ENCODE data around the gene UBTF. TPM values are rescaled to one million over a fixed set of nuclear protein-coding genes. Genes with fewer than 3 reads are reported as not detected.

Gene UBTF
- total RNA-seq, 3 donors from 2014 or later (not counting 1 experiment from before 2014, with no cell fraction given) = 132 to 169 (median 168) TPM

GRCh38 chr17:44167181-44167861, 52.2 kb downstream of the UBTF start:
- 95% methylated on average over 7 of the region's 7 CpGs for WGBS (ENCODE audit: insufficient coverage)

GRCh38 chr17:44164476-44164875, 55.0 kb downstream of the UBTF start:
- ATAC-seq = no peak
- no peak for DNase-seq
- Mint-ChIP-seq H3K4me1 (peaks cover 8 to 9% of the 10 kb centered on the region in 2 donors), H3K4me3 (no peak overlapping the region), H3K27ac (no peak overlapping the region), H3K36me3 (no peaks in the 10 kb centered on the region), H3K27me3 (ENCODE audit: low read depth in 2 of 2) (no peaks in the 10 kb centered on the region), H3K9me3 (no peaks in the 10 kb centered on the region)
- Histone ChIP-seq H3K27me3 (ENCODE audit: control insufficient read depth, insufficient read depth, low read length) (no peaks in the 10 kb centered on the region), H3K4me3 (ENCODE audit: low read length) (no peak overlapping the region), H3K27ac (ENCODE audit: low read length) (no peak overlapping the region), H3K4me1 (ENCODE audit: control insufficient read depth, insufficient read depth, low read length) (peaks cover 5% of the 10 kb centered on the region), H3K9me3 (ENCODE audit: control insufficient read depth, insufficient read depth, low read length) (no peaks in the 10 kb centered on the region), H3K36me3 (ENCODE audit: control insufficient read depth, insufficient read depth, low read length) (no peaks in the 10 kb centered on the region)
- WGBS (ENCODE audit: insufficient coverage) = 100% methylated on average over 1 of the region's 1 CpG
- intact Hi-C loops (cut with micrococcal nuclease) = no loop called here
- TF ChIP-seq CTCF (IDR thresholded peaks at IDR 0.05) = no peak

More at GRCh38 chr17:44167181-44167861, 52.2 kb downstream of the UBTF start:
- DNase-seq = no peak
- Histone ChIP-seq H3K27ac (ENCODE audit: low read length) (no peak overlapping the region), H3K4me1 (ENCODE audit: control insufficient read depth, insufficient read depth, low read length) (peaks cover 5% of the 10 kb centered on the region), H3K36me3 (ENCODE audit: control insufficient read depth, insufficient read depth, low read length) (no peaks in the 10 kb centered on the region), H3K27me3 (ENCODE audit: control insufficient read depth, insufficient read depth, low read length) (no peaks in the 10 kb centered on the region), H3K4me3 (ENCODE audit: low read length) (no peak overlapping the region), H3K9me3 (ENCODE audit: control insufficient read depth, insufficient read depth, low read length) (no peaks in the 10 kb centered on the region)
- H3K27me3 Mint-ChIP-seq (ENCODE audit: low read depth in 2 of 2) = no peaks in the 10 kb centered on the region
- ATAC-seq = no peak
- TF ChIP-seq CTCF (IDR thresholded peaks at IDR 0.05) = no peak
- no peak overlapping the region for H3K4me3 Mint-ChIP-seq
- no peak overlapping the region for H3K27ac Mint-ChIP-seq
- peaks cover 9 to 13% of the 10 kb centered on the region in 2 donors for H3K4me1 Mint-ChIP-seq
- intact Hi-C loops (cut with micrococcal nuclease) = loop anchor here (5.0 kb wide), 1 partner anchor 225 kb away; the partner anchor contains the start of gene PPY
- H3K36me3 Mint-ChIP-seq = no peaks in the 10 kb centered on the region
- no peaks in the 10 kb centered on the region for H3K9me3 Mint-ChIP-seq

DNA sequence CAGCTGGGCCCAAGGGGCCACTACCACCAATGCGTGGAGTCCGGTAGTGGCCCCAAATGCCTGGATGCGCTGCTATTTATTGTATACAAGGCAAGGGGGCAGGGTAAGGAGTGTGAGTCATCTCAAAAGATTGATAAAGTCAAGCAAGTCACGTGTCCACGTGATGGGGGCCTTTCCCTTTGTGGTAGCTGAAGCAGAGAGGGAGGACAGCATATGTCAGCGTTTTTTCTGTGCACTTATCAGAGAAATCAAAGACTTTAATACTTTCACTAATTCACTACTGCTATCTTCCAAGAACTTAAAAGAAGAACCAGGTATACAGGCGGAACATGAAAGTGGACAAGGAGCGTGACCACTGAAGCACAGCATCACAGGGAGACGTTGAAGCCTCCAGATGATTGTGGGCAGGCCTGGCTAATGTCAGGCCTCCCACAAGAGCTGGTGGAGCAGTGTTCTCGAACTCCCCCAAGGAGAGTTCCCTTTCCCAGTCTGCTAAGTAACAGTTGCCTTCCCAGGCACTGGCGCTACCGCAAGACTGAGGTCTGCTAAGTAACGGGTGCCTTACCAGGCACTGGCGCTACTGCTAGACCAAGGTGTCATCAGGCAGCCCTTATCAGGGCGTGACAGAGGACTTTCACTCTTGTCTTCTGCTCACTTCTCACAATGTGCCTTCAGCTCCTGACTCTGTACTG, 59.8 kb downstream of the UBTF start:
- H3K9me3 Mint-ChIP-seq = no peaks in the 10 kb centered on the region
- no peaks in the 10 kb centered on the region for H3K4me1 ChIP-seq (ENCODE audit: control insufficient read depth, insufficient read depth, low read length)
- H3K4me3 ChIP-seq (ENCODE audit: low read length) = no peak overlapping the region
- no peaks in the 10 kb centered on the region for H3K36me3 ChIP-seq (ENCODE audit: control insufficient read depth, insufficient read depth, low read length)
- no peak overlapping the region for H3K27ac Mint-ChIP-seq
- H3K4me3 Mint-ChIP-seq = no peak overlapping the region
- whole genome bisulfite sequencing (ENCODE audit: insufficient coverage) = 87% methylated on average over 15 of the region's 15 CpGs
- intact Hi-C loops (cut with micrococcal nuclease) = no loop called here
- no peaks in the 10 kb centered on the region for H3K27me3 Mint-ChIP-seq (ENCODE audit: low read depth in 2 of 2)
- ATAC-seq = peak in 1 of 3 donors; percentile 17
- DNase-seq = peak in 1 of 2 donors; percentile 51
- no peak overlapping the region for H3K27ac ChIP-seq (ENCODE audit: low read length)
- no peaks in the 10 kb centered on the region for H3K4me1 Mint-ChIP-seq
- no peaks in the 10 kb centered on the region for H3K36me3 Mint-ChIP-seq
- H3K9me3 ChIP-seq (ENCODE audit: control insufficient read depth, insufficient read depth, low read length) = no peaks in the 10 kb centered on the region
- H3K27me3 ChIP-seq (ENCODE audit: control insufficient read depth, insufficient read depth, low read length) = no peaks in the 10 kb centered on the region
- TF ChIP-seq CTCF (IDR thresholded peaks at IDR 0.05) = no peak

Measured in natural killer cell (primary cell).